ENCODE measurements around the gene IGFL1.
"Not testable (repeated sequence)": the region's sequence is repeated elsewhere in the genome, so short reads cannot be mapped to it uniquely, and the experiment has no call there.

GRCh38 chr19:46207858-46208257 is 21.7 kb upstream of the IGFL1 start:
- TF ChIP-seq CTCF (conservative IDR thresholded peaks at IDR 0.05; ENCODE audit: low read depth in 2 of 2); NANOG (IDR thresholded peaks at IDR 0.05; ENCODE audit: borderline replicate concordance); JUNB (IDR thresholded peaks at IDR 0.05; ENCODE audit: unreplicated experiment): not testable (repeated sequence)
